ENCODE data around the gene CD69. TPM values are rescaled to one million over a fixed set of nuclear protein-coding genes. Genes with fewer than 3 reads are reported as not detected.
"Not testable (repeated sequence)": the region's sequence is repeated elsewhere in the genome, so short reads cannot be mapped to it uniquely, and the experiment has no call there.

CD69 gene
- total and polyA plus RNA-seq, 12 donors: 0.39 to 4.6 (median 1.5) TPM; not detected in 1

- 67 to 80% (median 78%) methylated on average over 4 of the region's 4 CpGs for WGBS, 4 donors
- intact Hi-C loops (cut with DNase I): loop anchor here in 1 of 2 donors (10.0 kb wide), 1 partner anchor 393 kb away; the partner anchor contains the start of gene CLEC7A
These were observed 19.0 kb downstream of the CD69 start for GRCh38 chr12:9741726-9742125.

GRCh38 chr12:9740106-9740750 lies 20.5 kb downstream of the CD69 start:
- intact Hi-C loops (cut with DNase I): loop anchor here in 1 of 2 donors (10.0 kb wide), 1 partner anchor 395 kb away; the partner anchor contains the start of gene CLEC7A
- Histone ChIP-seq H3K4me3 (peak overlapping the region in 1 of 4 donors; percentile 16), H3K36me3 (replicated peaks in 1 of 2) (no peaks in the 10 kb centered on the region), H3K4me1 (replicated peaks in 1 of 2) (peaks cover 0 to 5% of the 10 kb centered on the region in 2 donors), H3K27ac (no peak overlapping the region), H3K9me3 (replicated peaks in 1 of 3) (no peaks in the 10 kb centered on the region), H3K27me3 (peaks cover 4% of the 10 kb centered on the region)
- no peak for DNase-seq
- WGBS, 4 donors: 74 to 79% (median 76%) methylated on average over 7 of the region's 7 CpGs
- TF ChIP-seq POLR2A (IDR thresholded peaks at IDR 0.05) (no peak), CTCF (IDR thresholded peaks at IDR 0.05) (no peak)

More at GRCh38 chr12:9741726-9742125, 19.0 kb downstream of the CD69 start:
- DNase-seq: no peak
- H3K4me1 ChIP-seq (replicated peaks in 1 of 2): no peaks in the 10 kb centered on the region
- no peaks in the 10 kb centered on the region for H3K36me3 ChIP-seq (replicated peaks in 1 of 2)
- H3K9me3 ChIP-seq (replicated peaks in 1 of 3): no peaks in the 10 kb centered on the region
- no peak for TF ChIP-seq POLR2A (IDR thresholded peaks at IDR 0.05)
- TF ChIP-seq CTCF (IDR thresholded peaks at IDR 0.05): no peak
- H3K27me3 ChIP-seq: peaks cover 4% of the 10 kb centered on the region
- no peak overlapping the region for H3K27ac ChIP-seq
- no peak overlapping the region for H3K4me3 ChIP-seq

- 73 to 97% (median 80%) methylated on average over 5 to 54 of the region's 54 CpGs for WGBS, 4 donors
- H3K36me3 ChIP-seq (replicated peaks in 1 of 2); H3K4me1 ChIP-seq (replicated peaks in 1 of 2); H3K9me3 ChIP-seq (replicated peaks in 1 of 3); H3K27me3 ChIP-seq; H3K27ac ChIP-seq: not testable (repeated sequence)
- peak in 1 of 7 donors; percentile 59 for DNase-seq
- peak overlapping the region in 1 of 4 donors; percentile 16 for H3K4me3 ChIP-seq
- intact Hi-C loops (cut with DNase I): loop anchor here in 1 of 2 donors (10.0 kb wide), 1 partner anchor 395 kb away; the partner anchor contains the start of gene CLEC7A
These were observed 21.1 kb downstream of the CD69 start for GRCh38 chr12:9739404-9740105.

GRCh38 chr12:9738905-9739304 lies 21.8 kb downstream of the CD69 start:
- intact Hi-C loops (cut with DNase I); DNase-seq; H3K27me3 ChIP-seq; H3K9me3 ChIP-seq (replicated peaks in 1 of 3); H3K27ac ChIP-seq; H3K4me3 ChIP-seq; H3K36me3 ChIP-seq (replicated peaks in 1 of 2); H3K4me1 ChIP-seq (replicated peaks in 1 of 2): not testable (repeated sequence)
- WGBS, 4 donors: 84 to 95% (median 87%) methylated on average over 4 to 14 of the region's 14 CpGs

GRCh38 chr12:9736936-9737705 lies 23.6 kb downstream of the CD69 start:
- DNase-seq: no peak
- no peaks in the 10 kb centered on the region for H3K9me3 ChIP-seq (replicated peaks in 1 of 3)
- no peaks in the 10 kb centered on the region for H3K36me3 ChIP-seq (replicated peaks in 1 of 2)
- no peak overlapping the region for H3K4me3 ChIP-seq
- H3K27me3 ChIP-seq: no peaks in the 10 kb centered on the region
- H3K27ac ChIP-seq: peak overlapping the region in 2 of 5 donors; percentile 38 to 51
- WGBS, 4 donors: 37 to 45% (median 42%) methylated on average over 3 of the region's 3 CpGs
- TF ChIP-seq POLR2A (IDR thresholded peaks at IDR 0.05) (no peak), CTCF (IDR thresholded peaks at IDR 0.05) (no peak)
- intact Hi-C loops (cut with DNase I): no loop called here
- peaks cover 0 to 5% of the 10 kb centered on the region in 2 donors for H3K4me1 ChIP-seq (replicated peaks in 1 of 2)

Measured in adrenal gland (tissue), 12 donors.